ENCODE results near the gene CTNNA1.
A peak's percentile ranks its signal among the peaks of the same experiment; 100 is the strongest.

CTNNA1 gene

DNA sequence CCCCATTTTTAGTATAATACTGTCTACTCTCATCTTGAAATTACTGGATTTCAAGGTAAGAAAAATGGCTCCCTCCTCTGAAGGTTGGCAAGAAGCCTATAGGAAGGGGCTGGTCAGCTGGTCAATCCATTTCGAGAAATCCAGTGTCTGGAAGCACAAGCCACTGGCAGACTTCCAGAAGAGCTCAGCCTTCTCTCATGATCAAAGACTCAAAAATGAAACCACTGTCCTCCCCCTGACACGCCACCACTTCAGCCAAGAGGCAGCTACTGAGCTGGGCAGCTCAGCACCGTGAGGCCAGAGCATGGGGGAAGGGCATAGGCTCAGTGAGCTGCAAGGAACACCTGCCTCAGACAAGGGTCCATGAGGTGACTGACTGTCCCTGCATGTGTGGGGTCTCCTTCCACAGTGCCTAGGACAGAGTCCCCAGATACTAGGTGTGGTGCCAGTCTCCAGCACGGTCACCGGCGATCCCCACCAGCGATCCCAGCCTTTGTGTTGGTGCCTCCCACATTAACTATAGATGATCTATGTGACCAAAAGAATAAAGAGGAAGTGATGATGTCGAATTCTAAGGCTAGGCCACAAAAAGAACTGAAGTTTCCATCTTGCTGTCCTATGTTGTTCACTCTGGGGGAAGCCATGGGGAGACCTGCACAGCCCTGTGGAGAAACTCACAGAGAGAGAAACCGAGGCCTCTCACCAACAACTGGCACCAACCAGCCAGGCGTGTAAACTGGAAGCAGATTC lies 222.0 kb downstream of the CTNNA1 start:
- no peaks in the 10 kb centered on the region for H3K36me3 ChIP-seq
- peak; percentile 42 for DNase-seq
- no peaks in the 10 kb centered on the region for H3K9me3 ChIP-seq
- no peak overlapping the region for H3K4me3 ChIP-seq (ENCODE audit: low read depth, low read length)
- H3K4me1 ChIP-seq, result peaks cover 21% of the 10 kb centered on the region
- H3K27me3 ChIP-seq, result no peaks in the 10 kb centered on the region
- TF ChIP-seq, protein P1, sequence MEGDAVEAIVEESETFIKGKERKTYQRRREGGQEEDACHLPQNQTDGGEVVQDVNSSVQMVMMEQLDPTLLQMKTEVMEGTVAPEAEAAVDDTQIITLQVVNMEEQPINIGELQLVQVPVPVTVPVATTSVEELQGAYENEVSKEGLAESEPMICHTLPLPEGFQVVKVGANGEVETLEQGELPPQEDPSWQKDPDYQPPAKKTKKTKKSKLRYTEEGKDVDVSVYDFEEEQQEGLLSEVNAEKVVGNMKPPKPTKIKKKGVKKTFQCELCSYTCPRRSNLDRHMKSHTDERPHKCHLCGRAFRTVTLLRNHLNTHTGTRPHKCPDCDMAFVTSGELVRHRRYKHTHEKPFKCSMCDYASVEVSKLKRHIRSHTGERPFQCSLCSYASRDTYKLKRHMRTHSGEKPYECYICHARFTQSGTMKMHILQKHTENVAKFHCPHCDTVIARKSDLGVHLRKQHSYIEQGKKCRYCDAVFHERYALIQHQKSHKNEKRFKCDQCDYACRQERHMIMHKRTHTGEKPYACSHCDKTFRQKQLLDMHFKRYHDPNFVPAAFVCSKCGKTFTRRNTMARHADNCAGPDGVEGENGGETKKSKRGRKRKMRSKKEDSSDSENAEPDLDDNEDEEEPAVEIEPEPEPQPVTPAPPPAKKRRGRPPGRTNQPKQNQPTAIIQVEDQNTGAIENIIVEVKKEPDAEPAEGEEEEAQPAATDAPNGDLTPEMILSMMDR (IDR thresholded peaks at IDR 0.05; ENCODE audit: low read depth, low read length), result no peak

DNA sequence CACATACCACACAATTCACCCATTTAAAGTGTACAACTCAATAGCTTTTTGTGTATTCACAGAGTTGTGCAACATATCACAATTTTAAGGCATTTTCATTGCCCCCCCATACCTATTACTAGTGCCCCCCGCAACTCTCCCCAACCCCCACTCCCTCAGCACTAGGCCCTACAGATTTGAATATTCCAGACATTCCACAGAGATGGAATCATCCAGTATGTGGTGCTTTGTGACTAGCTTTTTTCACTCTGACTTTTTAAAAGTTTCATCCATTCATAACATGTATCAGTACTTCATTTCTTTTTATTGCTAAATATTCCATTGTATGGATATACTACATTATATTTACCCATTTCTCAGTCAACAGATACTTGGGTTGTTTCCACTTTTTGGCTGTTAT lies 224.9 kb downstream of the CTNNA1 start:
- no peaks in the 10 kb centered on the region for H3K36me3 ChIP-seq
- no peaks in the 10 kb centered on the region for H3K9me3 ChIP-seq
- H3K4me1 ChIP-seq, result peaks cover 9% of the 10 kb centered on the region; the same call in 1 of the 2 replicates
- H3K27me3 ChIP-seq, result no peaks in the 10 kb centered on the region
- TF ChIP-seq, protein P1 (IDR thresholded peaks at IDR 0.05; ENCODE audit: low read depth, low read length), result no peak
- no peak for DNase-seq
- H3K4me3 ChIP-seq (ENCODE audit: low read depth, low read length), result no peak overlapping the region

GRCh38 chr5:138978581-138978980 lies 225.4 kb downstream of the CTNNA1 start:
- peaks cover 10% of the 10 kb centered on the region; the same call in 1 of the 2 replicates for H3K4me1 ChIP-seq
- no peaks in the 10 kb centered on the region for H3K36me3 ChIP-seq
- TF ChIP-seq, protein P1 (IDR thresholded peaks at IDR 0.05; ENCODE audit: low read depth, low read length), result no peak
- no peaks in the 10 kb centered on the region for H3K9me3 ChIP-seq
- no peak overlapping the region for H3K4me3 ChIP-seq (ENCODE audit: low read depth, low read length)
- H3K27me3 ChIP-seq, result no peaks in the 10 kb centered on the region
- DNase-seq, result no peak

DNA sequence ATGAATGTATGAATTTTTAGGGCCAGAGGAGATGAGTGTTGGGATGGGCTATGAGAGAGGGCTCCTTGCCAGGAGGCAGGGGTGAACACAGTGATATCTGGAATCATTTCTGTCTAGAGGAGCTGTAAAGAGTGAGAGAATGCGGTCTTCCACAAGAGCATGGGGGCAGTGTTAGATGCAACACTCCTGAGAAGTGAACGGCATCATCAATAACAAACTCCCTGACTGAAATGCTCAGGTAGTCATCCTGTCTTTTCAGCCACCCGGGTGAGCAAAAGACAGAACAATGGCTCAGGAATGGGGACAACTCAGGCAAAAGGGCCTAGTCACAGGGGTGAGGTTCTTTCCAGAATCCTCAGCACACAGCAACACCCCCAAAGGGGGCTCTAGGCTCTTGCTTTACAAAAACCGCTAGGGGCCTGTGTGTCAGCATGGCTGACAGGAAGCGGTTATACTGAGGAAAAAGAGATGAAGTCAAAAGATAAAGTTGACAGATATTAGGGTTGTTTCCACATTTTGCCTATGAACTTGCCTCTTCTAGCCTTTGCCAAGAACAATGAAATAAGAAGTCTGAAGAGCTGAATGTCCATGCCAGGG lies 226.6 kb downstream of the CTNNA1 start:
- no peak for DNase-seq
- H3K27me3 ChIP-seq, result no peaks in the 10 kb centered on the region

DNA sequence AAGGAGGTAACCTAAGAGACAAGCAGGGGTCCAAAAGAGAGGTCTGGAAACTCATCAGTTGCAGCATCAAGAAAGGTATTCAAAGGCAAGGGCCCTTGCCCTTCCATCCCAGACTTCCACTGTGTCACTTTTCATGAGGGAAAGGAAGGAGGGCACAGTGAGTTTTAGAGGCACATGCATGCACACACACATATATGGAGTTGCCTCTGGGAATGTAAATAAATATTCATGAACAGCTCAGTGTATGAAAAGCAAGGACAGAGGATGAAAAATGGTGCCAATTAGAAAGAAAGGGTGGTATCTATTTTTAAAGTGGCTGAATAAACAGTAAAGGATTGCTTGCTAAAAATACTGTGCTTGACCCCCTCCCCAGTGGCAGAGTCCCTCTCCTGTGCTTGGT lies 227.2 kb downstream of the CTNNA1 start:
- H3K36me3 ChIP-seq, result no peaks in the 10 kb centered on the region
- H3K4me1 ChIP-seq, result peaks cover 15% of the 10 kb centered on the region
- no peak for DNase-seq
- TF ChIP-seq, protein P1 (IDR thresholded peaks at IDR 0.05; ENCODE audit: low read depth, low read length), result no peak
- H3K9me3 ChIP-seq, result no peaks in the 10 kb centered on the region
- H3K4me3 ChIP-seq (ENCODE audit: low read depth, low read length), result no peak overlapping the region
- H3K27me3 ChIP-seq, result no peaks in the 10 kb centered on the region

More for the DNA sequence above, 226.6 kb downstream of the CTNNA1 start:
- TF ChIP-seq, protein P1 (IDR thresholded peaks at IDR 0.05; ENCODE audit: low read depth, low read length), result no peak
- Histone ChIP-seq H3K4me3 (ENCODE audit: low read depth, low read length) (no peak overlapping the region), H3K4me1 (peaks cover 10% of the 10 kb centered on the region), H3K36me3 (no peaks in the 10 kb centered on the region), H3K9me3 (no peaks in the 10 kb centered on the region)

GRCh38 chr5:138981131-138981530 lies 227.9 kb downstream of the CTNNA1 start:
- DNase-seq, result no peak
- Histone ChIP-seq H3K4me3 (ENCODE audit: low read depth, low read length) (no peak overlapping the region), H3K36me3 (no peaks in the 10 kb centered on the region), H3K4me1 (peaks cover 22% of the 10 kb centered on the region), H3K27me3 (no peaks in the 10 kb centered on the region), H3K9me3 (no peaks in the 10 kb centered on the region)
- TF ChIP-seq, protein P1 (IDR thresholded peaks at IDR 0.05; ENCODE audit: low read depth, low read length), result no peak

Measured in BE2C (cell line).